NCI-H2227 (cell line): ENCODE measurements around the gene RAMACL.

ENCODE experiments used
- DNase-seq: peaks from one replicate; lab custom pipeline; 2025; ENCODE audit not compliant: unreplicated experiment; lab: John Stamatoyannopoulos, UW

RAMACL gene

GRCh38 chr6:166533205-166533824 is 53.2 kb downstream of the RAMACL start:
- DNase-seq: no peak
